AG09319 (cell line): ENCODE results near the gene TLE5.
"Not testable (repeated sequence)": the region's sequence is repeated elsewhere in the genome, so short reads cannot be mapped to it uniquely, and the experiment has no call there.

ENCODE experiments used
- DNase-seq: peaks from one replicate; pipeline ENCODE4 v3.0.0-alpha.2; 2010; ENCODE audit warnings: low read depth; ENCODE audit errors: extremely low read depth
- CTCF ChIP-seq: IDR thresholded peaks from 2 replicates; pipeline ENCODE4 v1.5.1; 2011; ENCODE audit warnings: low read depth, mild to moderate bottlenecking, inconsistent platforms, low read length, moderate library complexity

TLE5 gene

GRCh38 chr19:3039641-3040077 lies 22.6 kb downstream of the TLE5 start:
- DNase-seq = no peak
- TF ChIP-seq CTCF = no peak

DNA sequence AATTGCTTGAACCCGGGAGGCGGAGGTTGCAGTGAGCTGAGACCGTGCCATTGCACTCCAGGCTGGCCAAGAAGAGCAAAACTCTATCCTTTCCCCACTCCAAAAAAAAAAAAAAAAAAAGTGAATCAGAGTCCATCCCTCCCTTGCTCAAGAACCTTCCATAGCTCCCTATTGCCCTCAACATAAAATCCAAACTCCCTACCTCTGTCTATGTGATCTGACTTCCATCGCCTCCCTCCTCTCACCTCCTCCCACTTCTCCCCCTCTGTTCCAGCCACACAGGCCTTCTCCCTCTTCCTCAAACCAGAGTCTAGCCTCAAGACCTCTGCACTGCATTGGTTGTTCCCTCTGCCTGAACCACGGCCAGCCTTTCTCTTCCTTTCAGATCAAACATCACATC lies 23.2 kb downstream of the TLE5 start:
- DNase-seq = no peak
- TF ChIP-seq CTCF = no peak

DNA sequence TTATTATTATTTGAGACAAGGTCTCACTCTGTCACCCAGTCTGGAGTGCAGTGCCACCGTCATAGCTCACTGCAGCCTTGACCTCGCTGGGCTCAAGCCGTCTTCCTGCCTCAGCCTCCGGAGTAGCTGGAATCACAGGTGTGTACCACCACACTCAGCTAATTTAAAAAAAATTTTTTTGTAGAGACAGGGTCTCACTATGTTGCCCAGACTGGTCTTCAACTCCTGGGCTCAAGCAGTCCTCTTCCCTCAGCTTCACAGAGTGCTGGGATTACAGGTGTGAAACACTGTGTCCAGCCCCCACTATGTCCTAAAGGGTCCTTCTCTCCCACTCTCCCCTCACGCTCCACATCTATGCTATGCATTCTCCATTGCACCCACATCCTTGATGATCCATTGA lies 24.1 kb downstream of the TLE5 start:
- DNase-seq = no peak
- TF ChIP-seq CTCF = no peak

GRCh38 chr19:3036977-3037544 lies 25.2 kb downstream of the TLE5 start:
- not testable (repeated sequence) for DNase-seq

GRCh38 chr19:3036119-3036976 lies 25.9 kb downstream of the TLE5 start:
- peak; percentile 8 for TF ChIP-seq CTCF
- peak; percentile 73 for DNase-seq

DNA sequence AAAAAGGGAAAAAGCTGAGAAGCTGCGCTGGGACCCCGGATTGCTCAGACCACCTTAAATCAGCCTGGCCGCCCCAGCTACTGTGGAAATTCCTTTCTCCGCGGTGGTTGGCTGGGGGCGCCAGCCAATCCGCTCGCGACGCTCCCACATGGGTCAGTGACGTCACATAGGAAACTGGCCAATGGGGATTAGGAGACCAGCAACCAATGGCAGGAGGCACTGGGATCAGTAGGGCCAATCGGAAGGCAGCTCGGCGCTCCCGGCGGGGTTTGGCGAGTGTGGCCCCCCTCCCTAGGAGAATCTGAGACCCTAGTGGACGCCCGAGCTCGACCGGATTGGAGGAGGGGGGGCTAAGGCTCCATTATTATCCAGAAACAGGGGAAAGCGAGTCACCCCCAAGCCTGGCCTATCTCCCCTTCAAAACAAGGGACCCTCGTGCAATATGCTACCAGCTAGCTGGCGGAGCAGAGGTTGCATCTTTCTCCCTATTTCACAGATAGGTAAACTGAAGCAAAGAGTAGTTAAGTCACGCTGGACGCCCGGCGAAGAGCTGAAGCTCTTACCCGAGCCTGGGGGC lies 26.7 kb downstream of the TLE5 start:
- peak; percentile 98 for DNase-seq
- no peak for TF ChIP-seq CTCF

DNA sequence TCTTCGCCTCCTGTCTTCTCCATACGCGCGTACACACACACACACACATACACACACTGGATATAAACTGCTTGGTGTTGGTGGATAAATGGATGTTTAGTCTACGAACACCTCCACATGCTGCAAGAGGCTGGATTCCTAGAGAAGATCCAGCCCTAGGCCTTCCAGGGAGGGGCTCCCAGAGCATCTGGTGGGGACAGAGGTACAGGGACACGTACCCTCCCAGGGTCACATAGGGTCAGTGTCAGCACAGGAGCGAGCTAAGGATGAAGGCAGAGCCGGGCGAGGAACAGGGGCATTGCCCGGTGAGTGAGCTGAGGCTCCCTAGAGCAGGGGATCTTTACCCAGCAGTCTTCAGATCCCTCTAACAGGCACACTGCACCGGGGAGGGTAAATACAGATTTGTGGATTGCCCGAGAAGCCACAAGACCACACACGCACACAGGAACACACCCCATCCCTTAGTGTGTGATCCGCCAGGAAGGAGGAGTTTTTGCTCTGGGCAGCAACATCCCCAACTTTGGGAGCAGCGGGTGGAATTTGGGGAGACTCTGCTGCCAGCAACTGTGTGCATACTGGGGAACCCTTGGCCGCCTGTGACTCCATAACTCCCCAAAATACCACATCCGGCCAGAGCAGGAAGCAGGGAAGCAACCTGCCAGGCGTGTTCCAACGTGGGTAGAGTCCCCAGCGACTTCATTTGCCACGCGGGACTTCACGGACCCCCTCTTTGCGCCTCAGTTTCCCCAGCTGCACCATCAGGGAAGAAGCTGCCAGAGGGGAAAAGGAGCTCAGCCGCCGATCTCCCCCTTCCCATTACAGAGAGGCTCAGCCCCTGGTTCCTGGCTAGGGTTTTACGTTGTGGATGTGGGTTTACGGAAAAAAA lies 27.4 kb downstream of the TLE5 start:
- DNase-seq = no peak
- TF ChIP-seq CTCF = no peak
